IMR-90 (cell line): ENCODE results near the gene CCNB1.

Source experiments
- CHD1 ChIP-seq: IDR thresholded peaks from 2 replicates; pipeline ENCODE4 v1.6.1; 2012; ENCODE audit warnings: low read depth, low read length, improper control_type of control experiment
- MAZ ChIP-seq: IDR thresholded peaks from 2 replicates; pipeline ENCODE4 v1.6.1; 2012; ENCODE audit warnings: low read depth, mild to moderate bottlenecking, low read length, improper control_type of control experiment, moderate library complexity, borderline replicate concordance
- POLR2A ChIP-seq: IDR thresholded peaks from 2 replicates; pipeline ENCODE4 v1.6.1; 2012; ENCODE audit warnings: mild to moderate bottlenecking, low read depth, low read length
- RCOR1 ChIP-seq: IDR thresholded peaks from 2 replicates; pipeline ENCODE4 v1.6.1; 2012; ENCODE audit warnings: mild to moderate bottlenecking, low read length, improper control_type of control experiment; ENCODE audit not compliant: insufficient replicate concordance
- RFX5 ChIP-seq: IDR thresholded peaks from 2 replicates; pipeline ENCODE4 v1.8.0; 2012; ENCODE audit warnings: low read depth, mild to moderate bottlenecking, low read length, moderate library complexity
- SMC3 ChIP-seq: fragments of 150-350 bp; IDR thresholded peaks from 2 replicates; pipeline ENCODE4 v1.6.1; 2016; ENCODE audit warnings: low read depth, mild to moderate bottlenecking, antibody characterized with exemption, low read length, moderate library complexity
- TF ChIP-seq, protein P1 (sequence below): conservative IDR thresholded peaks from 2 replicates; pipeline ENCODE4 v1.5.1; 2012; ENCODE audit warnings: mild to moderate bottlenecking, low read depth, low read length, improper control_type of control experiment

DNA sequence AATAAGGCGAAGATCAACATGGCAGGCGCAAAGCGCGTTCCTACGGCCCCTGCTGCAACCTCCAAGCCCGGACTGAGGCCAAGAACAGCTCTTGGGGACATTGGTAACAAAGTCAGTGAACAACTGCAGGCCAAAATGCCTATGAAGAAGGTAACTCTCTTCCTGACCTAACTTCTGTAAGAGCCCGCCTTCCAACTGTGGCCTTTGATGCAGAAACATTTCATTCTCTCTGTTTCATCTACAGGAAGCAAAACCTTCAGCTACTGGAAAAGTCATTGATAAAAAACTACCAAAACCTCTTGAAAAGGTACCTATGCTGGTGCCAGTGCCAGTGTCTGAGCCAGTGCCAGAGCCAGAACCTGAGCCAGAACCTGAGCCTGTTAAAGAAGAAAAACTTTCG lies 979 bp downstream of the CCNB1 start:
- TF ChIP-seq, protein P1, sequence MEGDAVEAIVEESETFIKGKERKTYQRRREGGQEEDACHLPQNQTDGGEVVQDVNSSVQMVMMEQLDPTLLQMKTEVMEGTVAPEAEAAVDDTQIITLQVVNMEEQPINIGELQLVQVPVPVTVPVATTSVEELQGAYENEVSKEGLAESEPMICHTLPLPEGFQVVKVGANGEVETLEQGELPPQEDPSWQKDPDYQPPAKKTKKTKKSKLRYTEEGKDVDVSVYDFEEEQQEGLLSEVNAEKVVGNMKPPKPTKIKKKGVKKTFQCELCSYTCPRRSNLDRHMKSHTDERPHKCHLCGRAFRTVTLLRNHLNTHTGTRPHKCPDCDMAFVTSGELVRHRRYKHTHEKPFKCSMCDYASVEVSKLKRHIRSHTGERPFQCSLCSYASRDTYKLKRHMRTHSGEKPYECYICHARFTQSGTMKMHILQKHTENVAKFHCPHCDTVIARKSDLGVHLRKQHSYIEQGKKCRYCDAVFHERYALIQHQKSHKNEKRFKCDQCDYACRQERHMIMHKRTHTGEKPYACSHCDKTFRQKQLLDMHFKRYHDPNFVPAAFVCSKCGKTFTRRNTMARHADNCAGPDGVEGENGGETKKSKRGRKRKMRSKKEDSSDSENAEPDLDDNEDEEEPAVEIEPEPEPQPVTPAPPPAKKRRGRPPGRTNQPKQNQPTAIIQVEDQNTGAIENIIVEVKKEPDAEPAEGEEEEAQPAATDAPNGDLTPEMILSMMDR, result no peak
- TF ChIP-seq SMC3, result no peak
- no peak for TF ChIP-seq RFX5
- TF ChIP-seq POLR2A, result no peak
- TF ChIP-seq RCOR1, result no peak
- TF ChIP-seq MAZ, result no peak
- TF ChIP-seq CHD1, result no peak
